HEK293 (cell line): ENCODE results near the gene RIMS1.

Source experiments
- CTCF ChIA-PET: fragments of 350-600 bp; formaldehyde crosslinking; extraction: SDS; loops from one replicate; lab custom pipeline; 2021; ENCODE audit warnings: antibody characterized with exemption; lab: Yijun Ruan, JAX
- POLR2A ChIA-PET: fragments of 300-600 bp; formaldehyde crosslinking; extraction: SDS; loops from one replicate; lab custom pipeline; 2020; ENCODE audit warnings: antibody characterized with exemption, inconsistent platforms; lab: Yijun Ruan, JAX
- H3K27ac ChIP-seq: fragments of 200-500 bp; sonication (Bioruptor generic); 2 replicates; pipeline ENCODE4 v1.5.1; 2014; ENCODE audit warnings: low read depth, low read length, control low read depth, inconsistent platforms; ENCODE audit errors: extremely low read depth
- H3K36me3 ChIP-seq, 2 experiments: fragments of 200-500 bp in 1 of 2; sonication (Bioruptor generic) in 1 of 2; 1 replicate in 1 of 2; 2 replicates in 1 of 2; pipeline ENCODE4 v1.5.1; 2014 to 2017; ENCODE audit warnings: inconsistent platforms in 2 of 2, low read length in 2 of 2; ENCODE audit not compliant: control insufficient read depth in 2 of 2, insufficient read depth in 1 of 2
- H3K4me1 ChIP-seq: fragments of 200-500 bp; sonication (Bioruptor generic); 2 replicates; pipeline ENCODE4 v1.5.1; 2014; ENCODE audit warnings: mild to moderate bottlenecking, low read length, inconsistent platforms; ENCODE audit not compliant: control insufficient read depth, insufficient read depth
- H3K4me3 ChIP-seq: 2 replicates; pipeline ENCODE4 v1.5.1; 2011; ENCODE audit warnings: low read depth, mild to moderate bottlenecking, control low read depth, low read length, moderate library complexity
- H3K9me3 ChIP-seq: fragments of 200-500 bp; sonication (Bioruptor generic); 2 replicates; pipeline ENCODE4 v1.5.1; 2014; ENCODE audit warnings: low read depth, low read length, inconsistent platforms; ENCODE audit not compliant: control insufficient read depth, insufficient read depth
- KLF16 ChIP-seq: fragments of 450-650 bp; formaldehyde crosslinking; IDR thresholded peaks from 2 replicates; pipeline ENCODE4 v1.5.1; 2017; ENCODE audit warnings: missing biosample characterization, missing genetic modification characterization
- KLF9 ChIP-seq: fragments of 450-650 bp; formaldehyde crosslinking; IDR thresholded peaks from 2 replicates; pipeline ENCODE4 v1.5.1; 2016; ENCODE audit warnings: missing biosample characterization, missing genetic modification characterization, low read depth
- PRDM2 ChIP-seq: fragments of 450-650 bp; formaldehyde crosslinking; IDR thresholded peaks from 2 replicates; pipeline ENCODE4 v1.5.1; 2016; ENCODE audit warnings: missing biosample characterization, missing genetic modification characterization, borderline replicate concordance
- PRDM6 ChIP-seq: fragments of 450-650 bp; formaldehyde crosslinking; IDR thresholded peaks from 2 replicates; pipeline ENCODE4 v1.5.1; 2017; ENCODE audit warnings: missing biosample characterization, missing genetic modification characterization
- ZNF148 ChIP-seq: fragments of 450-650 bp; formaldehyde crosslinking; IDR thresholded peaks from 2 replicates; pipeline ENCODE4 v1.5.0; 2017; ENCODE audit warnings: missing biosample characterization, missing genetic modification characterization, borderline replicate concordance
- ZNF324 ChIP-seq: fragments of 450-650 bp; formaldehyde crosslinking; IDR thresholded peaks from 2 replicates; pipeline ENCODE4 v1.5.1; 2016; ENCODE audit warnings: missing biosample characterization, missing genetic modification characterization
- ZNF362 ChIP-seq: fragments of 450-650 bp; formaldehyde crosslinking; IDR thresholded peaks from 2 replicates; pipeline ENCODE4 v1.5.1; 2016; ENCODE audit warnings: missing biosample characterization, missing genetic modification characterization
- ZNF366 ChIP-seq: fragments of 450-650 bp; formaldehyde crosslinking; conservative IDR thresholded peaks from 2 replicates; pipeline ENCODE4 v1.5.1; 2016; ENCODE audit warnings: missing biosample characterization, missing genetic modification characterization
- ZNF449 ChIP-seq: fragments of 450-650 bp; formaldehyde crosslinking; IDR thresholded peaks from 2 replicates; pipeline ENCODE4 v1.5.1; 2017; ENCODE audit warnings: missing biosample characterization, mild to moderate bottlenecking, missing genetic modification characterization, moderate library complexity
- ZNF518A ChIP-seq: fragments of 450-650 bp; formaldehyde crosslinking; conservative IDR thresholded peaks from 2 replicates; pipeline ENCODE4 v1.5.1; 2016; ENCODE audit warnings: low read depth, missing biosample characterization, missing genetic modification characterization
- ZNF692 ChIP-seq: fragments of 450-650 bp; formaldehyde crosslinking; IDR thresholded peaks from 2 replicates; pipeline ENCODE4 v1.5.1; 2016; ENCODE audit warnings: missing biosample characterization, missing genetic modification characterization
- ZSCAN4 ChIP-seq: fragments of 450-650 bp; formaldehyde crosslinking; IDR thresholded peaks from 2 replicates; pipeline ENCODE4 v1.5.1; 2017; ENCODE audit warnings: missing biosample characterization, missing genetic modification characterization

The RIMS1 gene

GRCh38 chr6:72032086-72032485 lies 145.7 kb downstream of the RIMS1 start:
- no peak overlapping the region for H3K27ac ChIP-seq
- ChIA-PET POLR2A (no interaction called here), CTCF (interaction anchor here (0.7 kb wide), 1 partner anchor 144 kb away, joined by 4 read pairs; no protein-coding TSS in a partner anchor)
- H3K4me3 ChIP-seq = no peak overlapping the region
- H3K9me3 ChIP-seq = no peaks in the 10 kb centered on the region
- TF ChIP-seq ZNF692 (tag by site-specific recombination) (no peak), ZNF366 (no peak), ZNF518A (no peak), PRDM2 (tag by site-specific recombination) (no peak), ZNF362 (tag by site-specific recombination) (no peak), ZNF324 (tag by site-specific recombination) (no peak), ZSCAN4 (no peak), ZNF449 (tag by site-specific recombination) (no peak), KLF9 (tag by site-specific recombination) (no peak), PRDM6 (no peak), KLF16 (tag by site-specific recombination) (no peak), ZNF148 (tag by site-specific recombination) (no peak)
- H3K4me1 ChIP-seq = no peaks in the 10 kb centered on the region
- no peaks in the 10 kb centered on the region for H3K36me3 ChIP-seq
